HepG2 (cell line): ENCODE results near the gene ZNF514. TPM values are rescaled to one million over a fixed set of nuclear protein-coding genes. Genes with fewer than 3 reads are reported as not detected.
A peak's percentile ranks its signal among the peaks of the same experiment; 100 is the strongest.

ENCODE experiments used
- AGO1 ChIP-seq: fragments of 200-400 bp; formaldehyde crosslinking; IDR thresholded peaks from 2 replicates; pipeline ENCODE4 v1.6.1; 2017; ENCODE audit warnings: mild to moderate bottlenecking, low read depth, low read length, moderate library complexity; ENCODE audit not compliant: poor library complexity, severe bottlenecking
- CREB1 ChIP-seq, 2 experiments: fragments of 450-650 bp in 1 of 2; IDR thresholded peaks; 2 replicates each; pipeline ENCODE4 v1.6.1; 2016 to 2017; ENCODE audit warnings: control low read depth in 1 of 2, mild to moderate bottlenecking in 1 of 2, missing compliant biosample characterization in 1 of 2, missing genetic modification characterization in 1 of 2
- CREB3 ChIP-seq: sonication (generic); formaldehyde crosslinking; IDR thresholded peaks from 2 replicates; pipeline ENCODE4 v1.5.0; 2020; ENCODE audit warnings: missing genetic modification reagents
- DMTF1 ChIP-seq: sonication (generic); formaldehyde crosslinking; IDR thresholded peaks from 2 replicates; pipeline ENCODE4 v1.4.0; 2020; ENCODE audit warnings: mild to moderate bottlenecking, missing genetic modification reagents
- FOSL2 ChIP-seq: sonication (generic); formaldehyde crosslinking; IDR thresholded peaks from 2 replicates; pipeline ENCODE4 v1.4.0; 2020; ENCODE audit warnings: missing genetic modification reagents
- GATAD2A ChIP-seq: IDR thresholded peaks from 2 replicates; pipeline ENCODE4 v1.6.1; 2016
- ONECUT2 ChIP-seq: sonication (generic); formaldehyde crosslinking; IDR thresholded peaks from 2 replicates; pipeline ENCODE4 v1.4.0; 2020; ENCODE audit warnings: missing genetic modification reagents
- RAD21 ChIP-seq: fragments of 450-650 bp; formaldehyde crosslinking; IDR thresholded peaks from 2 replicates; pipeline ENCODE4 v1.5.0; 2020; ENCODE audit warnings: mild to moderate bottlenecking
- SNAI1 ChIP-seq: sonication (generic); formaldehyde crosslinking; IDR thresholded peaks from 2 replicates; pipeline ENCODE4 v1.5.0; 2020; ENCODE audit warnings: mild to moderate bottlenecking, missing genetic modification reagents, borderline replicate concordance
- ZBTB26 ChIP-seq: IDR thresholded peaks from 2 replicates; pipeline ENCODE4 v1.6.1; 2016; ENCODE audit warnings: missing compliant biosample characterization, missing genetic modification reagents, borderline replicate concordance
- ZBTB33 ChIP-seq: sonication (generic); formaldehyde crosslinking; IDR thresholded peaks from 2 replicates; pipeline ENCODE4 v1.4.0; 2020; ENCODE audit warnings: missing genetic modification reagents
- ZBTB49 ChIP-seq: sonication (generic); formaldehyde crosslinking; IDR thresholded peaks from 2 replicates; pipeline ENCODE4 v1.4.0; 2020; ENCODE audit warnings: missing genetic modification reagents, borderline replicate concordance
- ZNF235 ChIP-seq: sonication (generic); formaldehyde crosslinking; IDR thresholded peaks from 2 replicates; pipeline ENCODE4 v1.8.1; 2023; ENCODE audit warnings: mild to moderate bottlenecking, missing genetic modification reagents, borderline replicate concordance
- ZNF292 ChIP-seq: sonication (generic); formaldehyde crosslinking; IDR thresholded peaks from 2 replicates; pipeline ENCODE4 v1.8.1; 2022; ENCODE audit warnings: mild to moderate bottlenecking, low read depth, missing genetic modification reagents, borderline replicate concordance
- ZNF552 ChIP-seq: sonication (generic); formaldehyde crosslinking; IDR thresholded peaks from 2 replicates; pipeline ENCODE4 v1.9.0; 2022; ENCODE audit warnings: missing genetic modification reagents, mild to moderate bottlenecking, borderline replicate concordance
- ZNF572 ChIP-seq: sonication (generic); formaldehyde crosslinking; IDR thresholded peaks from 2 replicates; pipeline ENCODE4 v1.5.1; 2020; ENCODE audit warnings: mild to moderate bottlenecking, missing genetic modification reagents
- ZNF616 ChIP-seq: sonication (generic); formaldehyde crosslinking; IDR thresholded peaks from 2 replicates; pipeline ENCODE4 v1.5.0; 2020; ENCODE audit warnings: low read depth, mild to moderate bottlenecking, missing genetic modification reagents
- ZNF737 ChIP-seq: sonication (generic); formaldehyde crosslinking; IDR thresholded peaks from 2 replicates; pipeline ENCODE4 v1.5.0; 2020; ENCODE audit warnings: missing genetic modification reagents, mild to moderate bottlenecking, borderline replicate concordance
- ZNF878 ChIP-seq: sonication (generic); formaldehyde crosslinking; IDR thresholded peaks from 2 replicates; pipeline ENCODE4 v1.8.1; 2023; ENCODE audit warnings: mild to moderate bottlenecking, missing genetic modification reagents, moderate library complexity
- polyA plus RNA-seq, 8 experiments: library from polyadenylated mRNA; depleted of rRNA in 3 of 8; stranded (reverse) in 7 of 8; unstranded in 1 of 8; fragments of >200 nt; fragmentation: Illumina TruSeq in 4 of 8; extraction: Trizol in 4 of 8; gene quantifications; 2 replicates each; pipeline versions ENCODE4 v1.2.1 to v1.2.3, GENCODE V29; 2011 to 2016; ENCODE audit warnings: low read depth in 4 of 8, missing spikeins in 1 of 8, mixed read lengths in 1 of 8; ENCODE audit not compliant: insufficient read depth in 1 of 8
- total RNA-seq, 5 experiments: library from RNA; depleted of rRNA; stranded (reverse); fragments of >200 nt; fragmentation: Illumina TruSeq; extraction: Trizol; gene quantifications; 2 replicates each; pipeline ENCODE4 v1.2.3, GENCODE V29; 2016; ENCODE audit warnings: low read depth in 1 of 5

The ZNF514 gene
- total and polyA plus RNA-seq, 2 of the 13 experiments (the other 11 are each of a cell fraction or from before 2014, with no cell fraction given), result 15.2 to 18.7 TPM

GRCh38 chr2:95165371-95166064 is 5.9 kb upstream of the ZNF514 start, which contains the start of gene ZNF2 (continued):
- TF ChIP-seq CREB1 (IDR thresholded peaks at IDR 0.05) (peak; percentile 97), CREB1 (CRISPR knock-in tag; IDR thresholded peaks at IDR 0.05) (peak; percentile 100), GATAD2A (CRISPR knock-in tag) (peak; percentile 46; the same call in 1 of the 2 replicates), FOSL2 (CRISPR knock-in tag) (peak; percentile 64), ZNF878 (CRISPR knock-in tag) (no peak; the same call in 1 of the 2 replicates), ZBTB26 (peak; percentile 62; the same call in 1 of the 2 replicates), ZNF552 (CRISPR knock-in tag) (no peak), ZBTB49 (CRISPR knock-in tag) (no peak; the same call in 1 of the 2 replicates), ZNF235 (CRISPR knock-in tag) (no peak; the same call in 1 of the 2 replicates), ZNF616 (CRISPR knock-in tag) (peak; percentile 73; the same call in 1 of the 2 replicates), ZNF572 (CRISPR knock-in tag) (peak; percentile 92), DMTF1 (CRISPR knock-in tag) (no peak), AGO1 (peak; percentile 42), ZNF292 (CRISPR knock-in tag) (peak; percentile 50; the same call in 1 of the 2 replicates), RAD21 (CRISPR knock-in tag) (peak; percentile 54; the same call in 1 of the 2 replicates), ZBTB33 (CRISPR knock-in tag) (no peak; the same call in 1 of the 2 replicates), SNAI1 (CRISPR knock-in tag) (no peak), ZNF737 (CRISPR knock-in tag) (peak; percentile 40; the same call in 1 of the 2 replicates), CREB3 (CRISPR knock-in tag) (no peak), ONECUT2 (CRISPR knock-in tag) (peak; percentile 88)
